ENCODE measurements around the gene TMEM248.
A peak's percentile ranks its signal among the peaks of the same experiment; 100 is the strongest.
"Not testable (repeated sequence)": the region's sequence is repeated elsewhere in the genome, so short reads cannot be mapped to it uniquely, and the experiment has no call there.

Gene TMEM248

DNA sequence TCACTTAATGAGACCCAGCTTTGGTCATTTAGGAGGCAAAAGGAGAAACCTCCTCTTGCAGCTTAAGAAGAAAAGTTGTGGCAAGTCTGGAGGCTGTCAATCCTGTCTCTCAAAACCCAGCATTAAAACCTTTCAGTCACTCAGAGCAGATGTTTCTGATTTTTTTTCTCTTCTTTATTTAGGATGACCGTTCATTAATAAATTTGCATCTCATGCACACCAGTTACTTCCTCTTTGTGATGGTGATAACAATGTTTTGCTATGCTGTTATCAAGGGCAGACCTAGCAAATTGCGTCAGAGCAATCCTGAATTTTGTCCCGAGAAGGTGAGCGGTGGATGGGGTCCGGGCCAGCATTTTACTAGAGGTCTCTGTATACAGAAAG, 32.0 kb downstream of the TMEM248 start:
- no peak for DNase-seq

DNA sequence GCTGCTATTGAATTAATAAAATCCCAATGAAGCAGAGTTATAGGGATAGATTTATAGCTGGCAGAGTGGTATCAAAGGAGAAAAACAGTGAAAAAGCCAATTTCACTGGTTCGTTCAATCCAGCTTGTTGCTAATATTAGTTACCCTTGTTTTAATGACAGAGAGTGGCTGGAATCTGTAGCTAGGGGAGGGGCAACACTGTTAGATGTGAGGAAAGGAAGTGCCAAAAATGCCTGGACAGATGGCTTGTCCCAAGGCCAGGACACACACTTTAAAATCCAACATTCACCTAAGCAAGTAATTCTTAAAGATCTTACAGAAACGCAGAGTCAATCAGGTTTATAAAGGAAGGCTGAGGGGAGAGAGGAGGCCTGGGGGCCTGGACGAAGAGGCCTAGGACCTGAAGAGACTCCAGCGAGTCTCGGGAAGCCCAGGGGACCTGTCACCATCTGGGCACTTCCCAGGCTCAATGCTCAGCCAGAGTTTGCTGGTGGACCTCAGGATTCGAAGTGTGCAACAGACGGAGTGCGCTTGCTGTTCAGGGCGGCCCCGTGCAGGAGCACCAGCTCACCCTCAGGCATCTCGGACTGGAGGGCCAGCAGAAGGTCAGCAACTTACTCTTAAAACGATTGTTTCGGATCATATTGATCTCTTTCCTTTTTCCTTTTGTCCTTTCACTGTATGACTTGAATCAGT, 36.7 kb downstream of the TMEM248 start:
- DNase-seq, result no peak

DNA sequence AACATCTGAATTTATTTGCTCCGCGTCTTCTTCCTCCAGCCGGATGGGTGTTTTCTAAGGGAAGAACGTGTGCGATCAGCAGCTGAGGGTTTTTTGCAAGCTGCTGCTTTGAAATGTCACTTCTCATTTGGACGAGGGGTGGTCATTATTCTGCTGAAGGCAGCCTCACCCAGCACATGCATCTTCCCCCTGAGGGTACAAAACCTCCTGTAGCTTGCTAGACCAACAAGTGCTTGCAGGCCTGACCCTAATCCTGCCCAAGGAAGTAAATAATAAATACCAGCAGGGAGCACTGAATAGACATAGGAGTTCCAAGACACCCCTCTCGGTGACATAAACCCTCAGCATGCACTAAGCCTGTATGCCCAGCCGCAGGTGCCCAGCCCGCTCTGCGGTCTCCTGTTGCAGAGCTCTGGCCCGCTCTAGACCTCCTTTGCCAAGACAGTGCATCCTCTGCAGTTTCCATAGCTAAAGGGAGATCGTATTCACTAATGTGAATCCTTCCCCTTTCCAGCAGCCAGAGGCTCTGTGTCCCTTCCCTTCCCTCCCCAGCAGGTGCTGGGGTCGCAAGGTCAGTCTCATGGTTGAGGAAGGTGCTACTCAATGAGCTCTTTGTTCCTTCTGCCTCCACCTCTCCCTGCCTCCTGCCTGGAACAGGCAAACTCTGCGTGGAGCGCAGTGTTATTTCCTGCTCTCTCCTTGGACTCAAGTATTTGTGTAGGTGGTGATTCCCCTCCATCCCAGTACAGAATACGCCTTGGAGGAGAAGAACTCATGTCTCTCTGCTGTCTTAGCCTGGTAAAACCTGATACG, 37.7 kb downstream of the TMEM248 start:
- no peak for DNase-seq

- no peak for DNase-seq
Observed at GRCh38 chr7:66960192-66960591, 39.2 kb downstream of the TMEM248 start.

- DNase-seq, result no peak
Observed at GRCh38 chr7:66961096-66961495, 40.1 kb downstream of the TMEM248 start.

GRCh38 chr7:66964411-66964810, 43.4 kb downstream of the TMEM248 start:
- no peak for DNase-seq

DNA sequence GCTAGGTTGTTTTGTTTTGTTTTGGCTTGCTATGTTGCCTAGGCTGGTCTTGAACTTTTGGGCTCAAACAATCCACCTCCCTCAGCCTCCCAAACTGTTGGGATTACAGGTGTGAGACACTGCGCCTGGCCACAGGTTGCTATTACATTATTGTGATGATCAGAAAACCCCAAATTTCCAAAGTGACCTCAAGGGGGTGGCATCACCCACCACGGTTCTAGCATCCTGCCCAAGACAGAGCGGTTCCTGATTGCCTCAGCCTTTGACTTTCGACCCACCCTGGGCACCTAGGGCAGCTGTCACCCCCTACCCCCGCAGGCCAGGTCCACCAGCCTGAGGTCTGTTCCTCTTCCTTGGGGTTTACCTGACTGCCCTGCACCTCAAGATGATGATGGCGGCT, 46.0 kb downstream of the TMEM248 start:
- no peak for DNase-seq

DNA sequence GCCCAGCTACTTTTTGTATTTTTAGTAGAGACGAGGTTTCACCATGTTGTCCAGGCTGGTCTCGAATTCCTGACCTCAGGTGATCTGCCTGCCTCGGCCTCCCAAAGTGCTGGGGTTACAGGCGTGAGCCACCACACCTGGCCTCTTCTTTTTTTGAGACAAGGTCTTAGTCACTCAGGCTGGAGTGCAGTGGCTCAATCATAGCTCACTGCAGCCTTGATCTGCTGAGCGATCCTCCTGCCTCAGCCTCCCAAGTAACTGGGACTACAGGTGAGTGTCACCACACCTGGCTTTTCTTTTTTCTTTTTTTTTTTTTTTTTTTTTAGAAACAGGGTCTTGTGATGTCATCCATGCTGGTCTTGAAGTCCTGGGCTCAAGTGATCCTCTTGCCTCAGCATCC, 48.0 kb downstream of the TMEM248 start:
- DNase-seq, result not testable (repeated sequence)

DNA sequence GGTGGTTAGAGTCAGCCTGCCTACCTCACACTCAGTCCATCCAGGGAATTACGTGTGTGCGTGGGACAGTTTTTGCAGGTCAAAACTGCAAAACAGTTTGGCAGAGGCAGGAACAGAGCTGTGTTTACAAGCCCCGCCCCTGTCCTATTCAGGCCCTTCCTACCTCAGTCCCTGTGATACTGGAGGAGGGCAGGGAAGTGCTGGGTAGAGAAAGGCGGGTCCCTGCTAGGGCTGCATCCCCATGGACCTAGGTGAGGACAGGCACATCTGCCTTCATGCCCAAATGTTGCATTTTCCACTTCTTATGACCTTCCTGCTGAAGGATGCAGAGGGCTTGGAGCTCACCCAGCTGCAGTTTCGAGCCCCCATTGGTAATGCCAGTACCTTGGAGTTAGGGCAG, 49.3 kb downstream of the TMEM248 start:
- no peak for DNase-seq

DNA sequence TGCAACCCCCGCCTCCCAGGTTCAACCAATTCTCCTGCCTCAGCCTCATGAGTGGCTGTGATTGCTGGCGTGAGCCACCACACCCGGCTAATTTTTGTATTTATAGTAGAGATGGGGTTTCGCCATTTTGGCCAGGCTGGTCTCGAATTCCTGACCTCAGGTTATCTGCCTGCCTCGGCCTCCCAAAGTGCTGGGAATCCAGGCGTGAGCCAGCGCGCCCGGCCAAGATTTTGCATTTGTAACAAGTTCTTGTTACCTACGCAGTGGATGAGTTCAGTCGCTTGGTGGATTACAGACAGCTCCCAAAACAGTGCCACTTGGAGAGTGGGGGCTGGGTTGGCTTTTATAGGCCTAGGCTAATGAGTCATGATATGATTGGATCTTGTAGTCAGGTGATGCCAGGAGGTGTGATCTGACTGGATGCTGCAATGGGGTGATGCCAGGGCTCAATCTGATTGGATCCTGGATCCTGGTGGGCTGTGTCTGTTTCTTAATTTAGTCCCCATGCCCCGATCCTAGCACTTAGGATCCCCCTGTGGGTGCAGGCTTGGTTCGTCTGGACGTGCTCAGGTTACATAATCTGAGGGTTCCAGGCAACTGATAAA, 54.1 kb downstream of the TMEM248 start:
- DNase-seq, result no peak

DNA sequence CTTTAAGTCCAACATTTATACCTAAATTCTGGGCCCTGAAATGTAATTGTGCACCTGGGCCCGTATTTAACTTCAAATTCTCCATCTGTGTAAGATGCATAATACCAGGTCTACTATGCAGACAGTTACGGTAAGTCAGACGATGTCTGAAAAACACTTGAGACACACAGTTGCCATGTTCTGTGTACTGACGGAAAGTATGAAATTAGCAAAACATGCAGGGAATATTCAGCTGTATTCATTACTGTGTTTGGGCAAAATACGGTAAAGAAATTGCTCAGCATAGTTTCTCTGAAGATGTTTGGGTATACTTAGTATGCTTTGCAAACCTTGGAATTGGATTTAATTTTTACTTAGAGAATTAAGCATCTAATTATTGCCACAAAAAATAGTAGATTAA, 57.3 kb downstream of the TMEM248 start:
- not testable (repeated sequence) for DNase-seq

- DNase-seq, result not testable (repeated sequence)
Observed at GRCh38 chr7:66979013-66979412, 58.0 kb downstream of the TMEM248 start.

DNA sequence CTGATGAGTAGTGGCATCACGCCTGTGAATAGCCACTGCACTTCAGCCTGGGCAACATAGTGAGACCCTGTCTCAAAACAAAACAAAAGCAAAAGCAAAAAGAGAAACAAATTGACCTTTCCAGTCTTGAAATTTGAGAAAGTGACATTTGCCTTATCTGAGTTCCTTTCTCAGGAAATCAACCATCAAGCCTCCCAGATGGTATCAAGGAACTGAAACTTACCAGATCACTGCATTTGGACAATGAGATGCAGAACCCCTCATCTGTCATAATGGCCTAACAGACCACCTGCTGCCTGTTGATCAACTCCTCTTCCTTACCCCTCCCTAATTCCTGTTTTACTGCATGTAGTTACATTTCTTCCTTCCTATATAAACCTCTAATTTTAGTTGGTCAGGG, 59.3 kb downstream of the TMEM248 start:
- not testable (repeated sequence) for DNase-seq

DNA sequence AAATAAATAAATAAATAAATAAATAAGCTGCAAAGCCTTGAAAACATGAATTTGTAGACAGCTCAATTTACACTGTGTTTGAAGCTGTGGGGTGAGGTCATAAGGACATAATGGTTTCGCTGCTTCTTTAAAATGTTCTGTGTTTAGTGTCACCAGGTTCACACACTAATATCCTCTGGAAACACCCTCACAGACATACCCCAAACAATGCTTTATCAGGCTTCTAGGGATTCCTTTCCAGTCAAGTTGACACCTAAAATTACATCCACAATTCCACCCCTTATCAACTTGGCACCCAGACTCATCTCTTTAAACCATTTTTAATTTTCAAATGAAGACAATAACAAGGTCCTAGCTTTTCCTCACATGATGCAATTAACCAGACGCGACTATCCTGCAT, 68.5 kb downstream of the TMEM248 start:
- DNase-seq, result not testable (repeated sequence)

- not testable (repeated sequence) for DNase-seq
Observed at GRCh38 chr7:66994051-66994450, 73.0 kb downstream of the TMEM248 start.

DNA sequence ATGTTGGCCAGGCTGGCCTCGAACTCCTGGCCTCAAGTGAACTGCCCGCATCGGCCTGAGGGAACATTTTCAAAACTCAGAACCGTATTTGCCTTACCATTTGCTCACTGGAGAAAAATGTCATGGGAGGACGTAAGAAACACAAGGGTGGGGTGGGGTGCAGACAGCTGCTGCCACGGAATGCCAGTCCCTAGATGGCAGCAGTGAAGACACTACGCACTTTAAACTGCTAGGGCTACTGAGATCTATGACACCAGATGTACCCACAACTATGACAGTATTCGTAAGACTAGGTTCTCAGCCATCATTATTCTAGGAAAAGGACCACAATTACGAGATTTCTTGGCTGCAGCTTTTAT, 73.6 kb downstream of the TMEM248 start:
- DNase-seq, result not testable (repeated sequence)

DNA sequence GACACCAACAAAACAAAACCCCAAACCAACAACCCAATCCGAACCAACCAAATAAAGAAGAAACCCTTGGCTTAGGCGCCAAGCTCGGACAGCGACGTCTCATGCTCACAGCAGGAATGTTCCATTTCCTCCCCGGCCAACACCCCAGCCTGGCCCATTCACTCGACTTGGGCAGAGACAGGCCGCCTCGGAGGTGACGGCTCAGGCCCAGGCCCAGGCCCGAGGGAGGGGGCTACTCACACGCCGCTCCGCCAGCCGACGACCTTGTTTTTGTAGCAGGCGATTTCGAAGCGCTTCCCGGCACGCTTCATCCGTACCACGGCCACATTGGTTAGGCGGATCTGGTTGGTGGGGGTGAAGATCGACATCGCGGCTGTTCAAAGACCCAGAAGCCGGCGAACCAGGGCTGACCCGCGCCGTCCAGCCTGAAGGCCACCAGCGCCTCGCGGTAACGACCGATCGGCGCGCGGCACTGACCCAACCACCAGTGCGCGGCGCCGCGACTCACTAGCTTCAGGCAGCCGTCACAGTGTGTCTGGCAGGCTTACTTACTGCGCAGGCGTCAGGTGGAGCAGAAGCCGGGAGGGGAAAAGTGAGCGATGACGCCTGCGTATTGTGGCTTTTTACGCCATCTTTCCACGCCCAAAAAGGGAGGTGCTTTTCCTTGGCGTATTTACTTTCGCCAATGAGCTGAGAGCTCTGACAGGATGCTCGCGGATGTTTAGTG, 74.2 kb downstream of the TMEM248 start, which contains the start of gene SBDS:
SBDS (minus strand) TSS at position 537 of the 727 bp plus-strand sequence; CDS start at position 368, 169 bp downstream.
- DNase-seq, result peak; percentile 94

DNA sequence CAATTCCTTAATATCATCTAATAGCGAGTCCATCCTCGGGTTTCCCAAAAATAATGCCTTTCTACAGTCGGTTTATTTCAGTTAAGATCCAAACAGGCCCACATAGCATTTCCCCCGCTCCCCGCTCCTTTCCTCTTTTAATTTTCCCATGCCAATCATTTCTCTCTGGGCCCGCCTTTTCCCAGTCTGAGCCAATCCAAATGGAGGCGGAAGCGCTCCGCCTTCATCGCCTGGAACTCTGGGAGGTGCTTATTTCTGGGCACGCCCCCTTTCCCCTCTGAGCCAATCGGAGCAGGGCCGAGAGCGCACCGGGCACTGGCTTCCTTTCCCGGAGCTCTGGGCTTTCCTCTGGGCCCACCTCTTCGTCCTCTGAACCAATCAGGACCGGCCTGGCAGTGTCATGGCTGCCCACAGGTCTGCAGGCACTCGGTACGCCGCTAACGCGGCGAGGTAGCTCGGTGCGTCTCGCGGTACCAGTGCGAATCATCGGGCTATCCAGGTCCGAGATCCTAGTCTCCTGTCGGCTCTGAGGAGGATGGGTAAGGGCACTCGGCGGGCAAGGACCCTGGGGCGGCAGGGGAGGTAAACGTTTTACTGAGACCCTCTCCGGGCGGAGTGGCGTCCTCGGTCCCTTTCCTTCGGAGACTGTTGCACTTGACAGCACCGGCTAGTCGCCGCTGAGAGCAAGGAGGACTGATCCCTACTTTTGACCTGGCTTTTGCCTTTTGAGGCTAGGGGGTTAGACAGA, 75.6 kb downstream of the TMEM248 start, which contains the start of gene TYW1:
TYW1 (plus strand) TSS at position 390 of the 748 bp plus-strand sequence; CDS start at position 536, 146 bp downstream.
- DNase-seq, result peak; percentile 97

- DNase-seq, result not testable (repeated sequence)
Observed at GRCh38 chr7:67000601-67001258, 79.7 kb downstream of the TMEM248 start.

DNA sequence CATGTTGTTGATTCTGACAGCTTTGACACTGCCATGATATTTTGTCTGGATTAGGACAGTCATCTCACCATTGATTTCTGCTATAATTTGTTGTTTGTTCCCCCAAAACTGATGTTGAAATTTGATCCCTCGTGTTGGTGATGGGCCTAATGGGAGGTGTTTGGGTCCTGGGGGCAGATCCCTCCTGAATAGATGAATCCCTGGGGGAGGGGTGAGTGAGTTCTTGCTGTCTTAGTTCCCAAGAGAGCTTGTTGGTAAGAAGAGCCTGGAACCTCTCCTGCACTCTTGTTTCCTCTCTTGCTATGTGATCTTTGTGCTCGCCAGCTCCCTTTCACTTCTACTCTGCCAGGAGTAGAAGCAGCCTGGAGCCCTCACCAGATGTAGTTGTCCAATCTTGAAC, 83.1 kb downstream of the TMEM248 start:
- DNase-seq, result not testable (repeated sequence)

DNA sequence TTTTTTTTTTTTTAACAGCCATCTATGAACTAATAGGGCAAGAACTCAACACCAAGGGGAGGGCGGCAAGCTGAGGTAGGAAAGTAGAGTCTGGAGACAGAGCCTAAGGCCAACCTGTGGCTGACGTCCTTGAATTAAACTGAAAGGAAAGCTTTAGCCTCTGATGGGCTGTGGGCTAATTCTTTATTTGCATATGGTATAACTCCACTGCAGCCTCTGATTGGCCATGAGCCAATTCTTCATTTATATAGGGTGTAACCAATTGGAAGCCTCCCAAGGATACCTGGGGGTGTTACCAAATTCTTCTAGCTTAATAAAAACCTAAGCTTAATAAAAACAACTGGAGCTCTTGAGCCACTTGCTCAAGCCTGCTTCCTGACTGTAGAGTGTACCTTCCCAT, 85.9 kb downstream of the TMEM248 start:
- no peak for DNase-seq
